Anterior cingulate cortex (tissue), 58 donors: Measurements from ENCODE around the gene MRTFA.
"Not testable (repeated sequence)": the region's sequence is repeated elsewhere in the genome, so short reads cannot be mapped to it uniquely, and the experiment has no call there.

Experiments
- DNase-seq, 58 donors: peaks; one replicate each; lab custom pipeline; 2025; lab: John Stamatoyannopoulos, UW

The MRTFA gene

GRCh38 chr22:40508046-40508445, 128.5 kb downstream of the MRTFA start:
- not testable (repeated sequence) for DNase-seq

- no peak for DNase-seq
Observed at GRCh38 chr22:40507491-40507890, 129.0 kb downstream of the MRTFA start.

GRCh38 chr22:40506762-40507161, 129.8 kb downstream of the MRTFA start:
- no peak for DNase-seq

- no peak for DNase-seq
Observed at GRCh38 chr22:40504285-40505249, 132.0 kb downstream of the MRTFA start.

GRCh38 chr22:40502919-40503318, 133.6 kb downstream of the MRTFA start:
- DNase-seq, result no peak

GRCh38 chr22:40500465-40500786, 136.1 kb downstream of the MRTFA start:
- not testable (repeated sequence) for DNase-seq

GRCh38 chr22:40499209-40499623, 137.3 kb downstream of the MRTFA start:
- DNase-seq, result no peak

- DNase-seq, result no peak
Observed at GRCh38 chr22:40498420-40499208, 137.9 kb downstream of the MRTFA start.

- no peak for DNase-seq
Observed at GRCh38 chr22:40493441-40493840, 143.1 kb downstream of the MRTFA start.

GRCh38 chr22:40491990-40492631, 144.4 kb downstream of the MRTFA start:
- peak in 18 of 58 donors; percentile 10 to 83 (median 27) for DNase-seq

- DNase-seq, result peak in 1 of 58 donors; percentile 35
Observed at GRCh38 chr22:40487663-40488249, 148.8 kb downstream of the MRTFA start.

GRCh38 chr22:40486962-40487602, 149.4 kb downstream of the MRTFA start:
- DNase-seq, result no peak

GRCh38 chr22:40485813-40486667, 150.5 kb downstream of the MRTFA start:
- no peak for DNase-seq

- DNase-seq, result no peak
Observed at GRCh38 chr22:40484906-40485669, 151.4 kb downstream of the MRTFA start.

- DNase-seq, result no peak
Observed at GRCh38 chr22:40482886-40483285, 153.6 kb downstream of the MRTFA start.

GRCh38 chr22:40482391-40482790, 154.1 kb downstream of the MRTFA start:
- no peak for DNase-seq

- no peak for DNase-seq
Observed at GRCh38 chr22:40480996-40481395, 155.5 kb downstream of the MRTFA start.

- DNase-seq, result no peak
Observed at GRCh38 chr22:40479887-40480538, 156.5 kb downstream of the MRTFA start.
